ENCODE results near the gene CLEC2L.

Gene CLEC2L

GRCh38 chr7:139523968-139524815 is 707 bp downstream of the CLEC2L start:
- no peak for TF ChIP-seq ISL1 (CRISPR knock-in tag; IDR thresholded peaks at IDR 0.05)
- TF ChIP-seq PPARA (CRISPR knock-in tag; IDR thresholded peaks at IDR 0.05; ENCODE audit: borderline replicate concordance), result no peak
- TF ChIP-seq BACH2 (CRISPR knock-in tag; IDR thresholded peaks at IDR 0.05; ENCODE audit: borderline replicate concordance), result no peak
- TF ChIP-seq ZNF8 (CRISPR knock-in tag; IDR thresholded peaks at IDR 0.05), result no peak
- TF ChIP-seq TCF4 (CRISPR knock-in tag; IDR thresholded peaks at IDR 0.05; ENCODE audit: borderline replicate concordance), result no peak
- TF ChIP-seq ESRRG (CRISPR knock-in tag; IDR thresholded peaks at IDR 0.05), result no peak
- TF ChIP-seq GLIS3 (CRISPR knock-in tag; IDR thresholded peaks at IDR 0.05), result no peak
- TF ChIP-seq CSDC2 (CRISPR knock-in tag; IDR thresholded peaks at IDR 0.05), result no peak
- TF ChIP-seq ZNF565 (CRISPR knock-in tag; conservative IDR thresholded peaks at IDR 0.05; ENCODE audit: low read depth), result no peak
- no peak for TF ChIP-seq OSR1 (CRISPR knock-in tag; IDR thresholded peaks at IDR 0.05)
- no peak for TF ChIP-seq ZFP30 (CRISPR knock-in tag; IDR thresholded peaks at IDR 0.05)
- TF ChIP-seq, protein P1, sequence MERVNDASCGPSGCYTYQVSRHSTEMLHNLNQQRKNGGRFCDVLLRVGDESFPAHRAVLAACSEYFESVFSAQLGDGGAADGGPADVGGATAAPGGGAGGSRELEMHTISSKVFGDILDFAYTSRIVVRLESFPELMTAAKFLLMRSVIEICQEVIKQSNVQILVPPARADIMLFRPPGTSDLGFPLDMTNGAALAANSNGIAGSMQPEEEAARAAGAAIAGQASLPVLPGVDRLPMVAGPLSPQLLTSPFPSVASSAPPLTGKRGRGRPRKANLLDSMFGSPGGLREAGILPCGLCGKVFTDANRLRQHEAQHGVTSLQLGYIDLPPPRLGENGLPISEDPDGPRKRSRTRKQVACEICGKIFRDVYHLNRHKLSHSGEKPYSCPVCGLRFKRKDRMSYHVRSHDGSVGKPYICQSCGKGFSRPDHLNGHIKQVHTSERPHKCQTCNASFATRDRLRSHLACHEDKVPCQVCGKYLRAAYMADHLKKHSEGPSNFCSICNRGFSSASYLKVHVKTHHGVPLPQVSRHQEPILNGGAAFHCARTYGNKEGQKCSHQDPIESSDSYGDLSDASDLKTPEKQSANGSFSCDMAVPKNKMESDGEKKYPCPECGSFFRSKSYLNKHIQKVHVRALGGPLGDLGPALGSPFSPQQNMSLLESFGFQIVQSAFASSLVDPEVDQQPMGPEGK (CRISPR knock-in tag; IDR thresholded peaks at IDR 0.05; ENCODE audit: borderline replicate concordance), result no peak
- TF ChIP-seq ZFP3 (CRISPR knock-in tag; IDR thresholded peaks at IDR 0.05), result no peak
- no peak for TF ChIP-seq ZNF70 (CRISPR knock-in tag; IDR thresholded peaks at IDR 0.05)
- TF ChIP-seq, protein P2, sequence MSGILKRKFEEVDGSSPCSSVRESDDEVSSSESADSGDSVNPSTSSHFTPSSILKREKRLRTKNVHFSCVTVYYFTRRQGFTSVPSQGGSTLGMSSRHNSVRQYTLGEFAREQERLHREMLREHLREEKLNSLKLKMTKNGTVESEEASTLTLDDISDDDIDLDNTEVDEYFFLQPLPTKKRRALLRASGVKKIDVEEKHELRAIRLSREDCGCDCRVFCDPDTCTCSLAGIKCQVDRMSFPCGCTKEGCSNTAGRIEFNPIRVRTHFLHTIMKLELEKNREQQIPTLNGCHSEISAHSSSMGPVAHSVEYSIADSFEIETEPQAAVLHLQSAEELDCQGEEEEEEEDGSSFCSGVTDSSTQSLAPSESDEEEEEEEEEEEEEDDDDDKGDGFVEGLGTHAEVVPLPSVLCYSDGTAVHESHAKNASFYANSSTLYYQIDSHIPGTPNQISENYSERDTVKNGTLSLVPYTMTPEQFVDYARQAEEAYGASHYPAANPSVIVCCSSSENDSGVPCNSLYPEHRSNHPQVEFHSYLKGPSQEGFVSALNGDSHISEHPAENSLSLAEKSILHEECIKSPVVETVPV (CRISPR knock-in tag; IDR thresholded peaks at IDR 0.05), result no peak
- TF ChIP-seq TOX (CRISPR knock-in tag; IDR thresholded peaks at IDR 0.05; ENCODE audit: borderline replicate concordance), result no peak
- TF ChIP-seq, protein P3, sequence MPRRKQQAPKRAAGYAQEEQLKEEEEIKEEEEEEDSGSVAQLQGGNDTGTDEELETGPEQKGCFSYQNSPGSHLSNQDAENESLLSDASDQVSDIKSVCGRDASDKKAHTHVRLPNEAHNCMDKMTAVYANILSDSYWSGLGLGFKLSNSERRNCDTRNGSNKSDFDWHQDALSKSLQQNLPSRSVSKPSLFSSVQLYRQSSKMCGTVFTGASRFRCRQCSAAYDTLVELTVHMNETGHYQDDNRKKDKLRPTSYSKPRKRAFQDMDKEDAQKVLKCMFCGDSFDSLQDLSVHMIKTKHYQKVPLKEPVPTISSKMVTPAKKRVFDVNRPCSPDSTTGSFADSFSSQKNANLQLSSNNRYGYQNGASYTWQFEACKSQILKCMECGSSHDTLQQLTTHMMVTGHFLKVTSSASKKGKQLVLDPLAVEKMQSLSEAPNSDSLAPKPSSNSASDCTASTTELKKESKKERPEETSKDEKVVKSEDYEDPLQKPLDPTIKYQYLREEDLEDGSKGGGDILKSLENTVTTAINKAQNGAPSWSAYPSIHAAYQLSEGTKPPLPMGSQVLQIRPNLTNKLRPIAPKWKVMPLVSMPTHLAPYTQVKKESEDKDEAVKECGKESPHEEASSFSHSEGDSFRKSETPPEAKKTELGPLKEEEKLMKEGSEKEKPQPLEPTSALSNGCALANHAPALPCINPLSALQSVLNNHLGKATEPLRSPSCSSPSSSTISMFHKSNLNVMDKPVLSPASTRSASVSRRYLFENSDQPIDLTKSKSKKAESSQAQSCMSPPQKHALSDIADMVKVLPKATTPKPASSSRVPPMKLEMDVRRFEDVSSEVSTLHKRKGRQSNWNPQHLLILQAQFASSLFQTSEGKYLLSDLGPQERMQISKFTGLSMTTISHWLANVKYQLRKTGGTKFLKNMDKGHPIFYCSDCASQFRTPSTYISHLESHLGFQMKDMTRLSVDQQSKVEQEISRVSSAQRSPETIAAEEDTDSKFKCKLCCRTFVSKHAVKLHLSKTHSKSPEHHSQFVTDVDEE (CRISPR knock-in tag; IDR thresholded peaks at IDR 0.05), result no peak
- TF ChIP-seq ZC3H10 (CRISPR knock-in tag; IDR thresholded peaks at IDR 0.05), result no peak
- TF ChIP-seq, protein P4, sequence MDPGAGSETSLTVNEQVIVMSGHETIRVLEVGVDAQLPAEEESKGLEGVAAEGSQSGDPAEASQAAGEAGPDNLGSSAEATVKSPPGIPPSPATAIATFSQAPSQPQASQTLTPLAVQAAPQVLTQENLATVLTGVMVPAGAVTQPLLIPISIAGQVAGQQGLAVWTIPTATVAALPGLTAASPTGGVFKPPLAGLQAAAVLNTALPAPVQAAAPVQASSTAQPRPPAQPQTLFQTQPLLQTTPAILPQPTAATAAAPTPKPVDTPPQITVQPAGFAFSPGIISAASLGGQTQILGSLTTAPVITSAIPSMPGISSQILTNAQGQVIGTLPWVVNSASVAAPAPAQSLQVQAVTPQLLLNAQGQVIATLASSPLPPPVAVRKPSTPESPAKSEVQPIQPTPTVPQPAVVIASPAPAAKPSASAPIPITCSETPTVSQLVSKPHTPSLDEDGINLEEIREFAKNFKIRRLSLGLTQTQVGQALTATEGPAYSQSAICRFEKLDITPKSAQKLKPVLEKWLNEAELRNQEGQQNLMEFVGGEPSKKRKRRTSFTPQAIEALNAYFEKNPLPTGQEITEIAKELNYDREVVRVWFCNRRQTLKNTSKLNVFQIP (CRISPR knock-in tag; IDR thresholded peaks at IDR 0.05; ENCODE audit: borderline replicate concordance, low read depth), result no peak
- ATAC-seq, result no peak

DNA sequence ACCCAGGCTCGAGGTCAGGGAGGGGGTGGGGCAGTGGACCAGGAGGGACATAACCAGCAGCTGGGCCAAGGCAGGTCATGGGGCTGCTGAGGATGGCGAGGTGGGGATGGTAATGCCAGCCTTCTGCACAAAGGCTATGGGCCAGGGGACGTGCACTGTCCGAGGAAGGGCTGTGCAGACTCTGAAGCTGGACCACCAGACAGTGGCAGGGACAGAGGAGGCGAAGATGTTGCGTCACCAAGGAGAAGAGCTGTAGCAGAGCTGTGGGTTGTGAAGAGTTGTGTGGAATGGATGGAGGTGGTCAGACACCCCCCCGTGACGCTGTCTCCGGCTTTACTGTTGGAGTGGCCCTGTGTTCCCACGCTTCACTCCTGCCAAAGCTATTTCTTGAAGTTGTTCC is 1.8 kb downstream of the CLEC2L start:
- ATAC-seq, result no peak
- TF ChIP-seq ARNTL (CRISPR knock-in tag; IDR thresholded peaks at IDR 0.05; ENCODE audit: borderline replicate concordance, low read depth), result no peak
- TF ChIP-seq, protein P2 (CRISPR knock-in tag; IDR thresholded peaks at IDR 0.05), result no peak

DNA sequence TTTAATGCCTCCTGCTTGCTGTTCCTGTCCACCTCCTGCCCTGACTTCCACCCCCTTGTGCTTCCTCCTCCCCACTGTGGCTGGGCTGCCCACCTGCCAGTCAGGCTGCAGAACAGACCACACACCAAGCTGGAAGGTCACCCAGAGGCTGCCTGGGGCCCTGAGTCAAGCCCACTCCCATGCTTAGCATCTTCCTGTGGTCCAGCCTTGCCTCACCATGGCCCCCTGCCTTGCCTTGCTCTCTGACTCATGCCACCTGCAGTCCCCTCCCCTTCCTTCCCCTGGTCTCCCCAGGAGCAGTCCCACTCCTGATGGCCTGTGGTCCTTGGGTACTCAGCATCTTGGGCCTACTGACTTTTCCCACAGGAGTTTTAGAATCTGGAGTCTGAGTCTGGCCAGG is 2.3 kb downstream of the CLEC2L start:
- no peak for ATAC-seq

More for the DNA sequence above, 2.3 kb downstream of the CLEC2L start:
- TF ChIP-seq ZC3H10 (CRISPR knock-in tag; IDR thresholded peaks at IDR 0.05) (no peak), ZFP30 (CRISPR knock-in tag; IDR thresholded peaks at IDR 0.05) (no peak), ISL1 (CRISPR knock-in tag; IDR thresholded peaks at IDR 0.05) (no peak)
- TF ChIP-seq, protein P4 (CRISPR knock-in tag; IDR thresholded peaks at IDR 0.05; ENCODE audit: borderline replicate concordance, low read depth), result no peak
